ENCODE measurements around the gene LMNTD2.
A peak's percentile ranks its signal among the peaks of the same experiment; 100 is the strongest.

The LMNTD2 gene

DNA sequence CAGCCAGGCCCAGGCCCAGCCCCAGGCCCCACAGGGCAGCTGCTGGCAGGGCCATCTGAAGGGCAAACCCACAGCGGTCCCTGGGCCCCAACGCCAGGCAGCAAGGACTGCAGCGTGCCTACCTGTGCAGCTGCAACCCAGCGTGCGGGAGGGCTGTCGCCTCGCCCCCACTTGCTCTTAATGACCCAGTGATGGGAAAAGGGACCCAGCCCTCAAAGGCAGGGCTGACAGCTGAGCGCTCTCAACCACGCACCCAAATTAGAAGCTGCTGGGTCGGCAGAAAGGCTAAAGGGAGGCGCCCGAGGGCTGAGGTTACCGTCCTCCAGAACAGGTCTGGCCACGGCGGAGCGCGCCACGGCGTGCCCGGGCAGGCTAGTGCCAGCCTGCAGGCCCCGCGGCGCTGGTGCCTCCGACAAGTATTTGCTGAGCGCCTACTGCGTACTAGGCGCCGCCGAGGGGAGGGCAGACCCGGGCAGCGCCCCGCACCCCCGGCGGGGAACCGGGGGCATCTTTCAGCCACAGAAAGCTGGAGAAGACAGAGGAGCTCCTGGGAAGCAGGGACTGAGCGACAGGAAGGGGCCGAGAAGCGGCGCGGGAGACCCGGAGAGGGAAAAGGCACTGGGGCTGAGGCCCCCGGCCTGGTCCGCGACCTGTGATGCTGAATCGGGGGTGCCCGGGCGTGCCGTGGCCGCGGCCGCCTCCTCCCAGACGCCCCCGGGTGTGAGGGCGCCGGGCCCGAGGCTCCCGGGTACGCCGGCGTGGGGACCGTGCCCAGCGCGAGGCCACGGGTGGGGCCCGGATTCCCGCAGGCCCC is 25.9 kb downstream of the LMNTD2 start:
- Histone ChIP-seq H3K27ac (ENCODE audit: poor library complexity, severe bottlenecking) (peak overlapping the region; percentile 91), H3K4me1 (ENCODE audit: insufficient read depth, poor library complexity, severe bottlenecking) (no peaks in the 10 kb centered on the region)

DNA sequence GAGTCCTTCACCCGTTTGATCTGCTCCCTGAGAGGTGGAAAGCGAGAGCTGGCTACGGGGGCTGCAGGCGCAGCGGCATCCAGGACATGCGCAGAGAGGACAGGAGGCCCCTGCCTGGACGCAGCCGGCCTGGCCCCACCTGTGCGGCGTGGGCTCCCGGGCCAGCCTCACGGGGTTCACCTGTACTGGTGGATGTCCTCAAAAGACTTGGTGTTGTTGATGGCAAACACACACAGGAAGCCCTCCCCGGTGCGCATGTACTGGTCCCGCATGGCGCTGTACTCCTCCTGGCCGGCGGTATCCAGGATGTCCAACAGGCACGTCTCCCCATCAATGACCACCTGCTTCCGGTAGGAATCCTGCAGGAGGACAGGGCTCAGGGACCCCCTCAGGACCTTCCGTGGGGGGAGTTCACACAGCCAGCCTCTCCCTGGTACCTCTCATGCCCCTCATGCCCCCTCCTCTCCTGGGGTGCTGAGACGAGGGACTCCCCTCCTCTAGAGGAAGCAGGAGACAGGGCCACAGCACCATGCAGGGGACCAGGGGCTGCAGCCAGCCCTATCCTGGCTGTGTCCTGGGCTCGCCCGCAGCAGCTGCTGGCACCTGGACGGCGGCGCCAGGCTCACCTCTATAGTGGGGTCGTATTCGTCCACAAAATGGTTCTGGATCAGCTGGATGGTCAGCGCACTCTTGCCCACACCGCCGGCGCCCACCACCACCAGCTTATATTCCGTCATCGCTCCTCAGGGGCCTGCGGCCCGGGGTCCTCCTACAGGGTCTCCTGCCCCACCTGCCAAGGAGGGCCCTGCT is 26.7 kb downstream of the LMNTD2 start:
- Histone ChIP-seq H3K9me3 (ENCODE audit: severe bottlenecking) (no peaks in the 10 kb centered on the region), H3K27ac (ENCODE audit: poor library complexity, severe bottlenecking) (peak overlapping the region; percentile 91), H3K36me3 (ENCODE audit: low read depth) (peaks cover 28% of the 10 kb centered on the region), H3K4me1 (ENCODE audit: insufficient read depth, poor library complexity, severe bottlenecking) (no peaks in the 10 kb centered on the region), H3K27me3 (ENCODE audit: insufficient read depth, poor library complexity, severe bottlenecking) (no peaks in the 10 kb centered on the region), H3K4me3 (ENCODE audit: severe bottlenecking) (peak overlapping the region; percentile 88)
- TF ChIP-seq, protein P1, sequence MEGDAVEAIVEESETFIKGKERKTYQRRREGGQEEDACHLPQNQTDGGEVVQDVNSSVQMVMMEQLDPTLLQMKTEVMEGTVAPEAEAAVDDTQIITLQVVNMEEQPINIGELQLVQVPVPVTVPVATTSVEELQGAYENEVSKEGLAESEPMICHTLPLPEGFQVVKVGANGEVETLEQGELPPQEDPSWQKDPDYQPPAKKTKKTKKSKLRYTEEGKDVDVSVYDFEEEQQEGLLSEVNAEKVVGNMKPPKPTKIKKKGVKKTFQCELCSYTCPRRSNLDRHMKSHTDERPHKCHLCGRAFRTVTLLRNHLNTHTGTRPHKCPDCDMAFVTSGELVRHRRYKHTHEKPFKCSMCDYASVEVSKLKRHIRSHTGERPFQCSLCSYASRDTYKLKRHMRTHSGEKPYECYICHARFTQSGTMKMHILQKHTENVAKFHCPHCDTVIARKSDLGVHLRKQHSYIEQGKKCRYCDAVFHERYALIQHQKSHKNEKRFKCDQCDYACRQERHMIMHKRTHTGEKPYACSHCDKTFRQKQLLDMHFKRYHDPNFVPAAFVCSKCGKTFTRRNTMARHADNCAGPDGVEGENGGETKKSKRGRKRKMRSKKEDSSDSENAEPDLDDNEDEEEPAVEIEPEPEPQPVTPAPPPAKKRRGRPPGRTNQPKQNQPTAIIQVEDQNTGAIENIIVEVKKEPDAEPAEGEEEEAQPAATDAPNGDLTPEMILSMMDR (IDR thresholded peaks at IDR 0.05; ENCODE audit: poor library complexity, severe bottlenecking), result no peak
- no peak for ATAC-seq (ENCODE audit: low read depth)
- DNase-seq (ENCODE audit: low spot score), result peak; percentile 60

More for the DNA sequence above, 25.9 kb downstream of the LMNTD2 start:
- ATAC-seq (ENCODE audit: low read depth) (peak; percentile 43), DNase-seq (ENCODE audit: low spot score) (peak; percentile 91)
- Histone ChIP-seq H3K4me3 (ENCODE audit: severe bottlenecking) (peak overlapping the region; percentile 88), H3K36me3 (ENCODE audit: low read depth) (peaks cover 28% of the 10 kb centered on the region), H3K9me3 (ENCODE audit: severe bottlenecking) (no peaks in the 10 kb centered on the region), H3K27me3 (ENCODE audit: insufficient read depth, poor library complexity, severe bottlenecking) (no peaks in the 10 kb centered on the region)
- TF ChIP-seq, protein P1 (IDR thresholded peaks at IDR 0.05; ENCODE audit: poor library complexity, severe bottlenecking), result peak; percentile 10

GRCh38 chr11:532986-533585 is 27.5 kb downstream of the LMNTD2 start:
- TF ChIP-seq, protein P1 (IDR thresholded peaks at IDR 0.05; ENCODE audit: poor library complexity, severe bottlenecking), result no peak
- peaks cover 28% of the 10 kb centered on the region for H3K36me3 ChIP-seq (ENCODE audit: low read depth)
- H3K9me3 ChIP-seq (ENCODE audit: severe bottlenecking), result no peaks in the 10 kb centered on the region
- no peak for ATAC-seq (ENCODE audit: low read depth)
- H3K27ac ChIP-seq (ENCODE audit: poor library complexity, severe bottlenecking), result no peak overlapping the region
- no peaks in the 10 kb centered on the region for H3K4me1 ChIP-seq (ENCODE audit: insufficient read depth, poor library complexity, severe bottlenecking)
- DNase-seq (ENCODE audit: low spot score), result no peak
- no peak overlapping the region for H3K4me3 ChIP-seq (ENCODE audit: severe bottlenecking)
- no peaks in the 10 kb centered on the region for H3K27me3 ChIP-seq (ENCODE audit: insufficient read depth, poor library complexity, severe bottlenecking)

DNA sequence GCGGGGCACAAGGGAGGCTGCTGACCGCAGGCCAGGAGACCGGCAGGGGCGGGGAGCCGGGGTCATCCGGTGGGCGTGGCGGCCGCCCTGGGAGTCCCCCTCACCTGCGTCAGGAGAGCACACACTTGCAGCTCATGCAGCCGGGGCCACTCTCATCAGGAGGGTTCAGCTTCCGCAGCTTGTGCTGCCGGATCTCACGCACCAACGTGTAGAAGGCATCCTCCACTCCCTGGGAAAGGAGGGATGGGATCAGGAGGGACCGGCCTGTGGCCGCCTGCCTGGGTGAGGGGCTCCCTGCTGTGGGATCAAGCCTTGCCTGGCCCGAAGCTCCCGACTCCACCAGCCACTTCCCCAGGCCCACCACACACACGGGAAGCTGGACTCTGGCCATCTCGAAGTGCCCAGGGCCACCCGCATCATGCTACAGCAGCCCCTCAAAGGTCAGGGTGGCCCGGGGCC is 28.0 kb downstream of the LMNTD2 start:
- ATAC-seq (ENCODE audit: low read depth), result no peak
- TF ChIP-seq, protein P1 (IDR thresholded peaks at IDR 0.05; ENCODE audit: poor library complexity, severe bottlenecking), result no peak
- no peaks in the 10 kb centered on the region for H3K4me1 ChIP-seq (ENCODE audit: insufficient read depth, poor library complexity, severe bottlenecking)
- H3K36me3 ChIP-seq (ENCODE audit: low read depth), result peaks cover 28% of the 10 kb centered on the region
- H3K27ac ChIP-seq (ENCODE audit: poor library complexity, severe bottlenecking), result no peak overlapping the region
- peak; percentile 72 for DNase-seq (ENCODE audit: low spot score)
- H3K9me3 ChIP-seq (ENCODE audit: severe bottlenecking), result no peaks in the 10 kb centered on the region
- no peak overlapping the region for H3K4me3 ChIP-seq (ENCODE audit: severe bottlenecking)
- no peaks in the 10 kb centered on the region for H3K27me3 ChIP-seq (ENCODE audit: insufficient read depth, poor library complexity, severe bottlenecking)
